ENCODE results near the gene CLDN10. TPM values are rescaled to one million over a fixed set of nuclear protein-coding genes. Genes with fewer than 3 reads are reported as not detected.

The CLDN10 gene
- total RNA-seq, 1 experiment from 2014 or later: not detected

GRCh38 chr13:95505986-95506385, 46.5 kb upstream of the CLDN10 start:
- H3K4me1 ChIP-seq (ENCODE audit: insufficient read depth, low read length, poor library complexity, severe bottlenecking): no peaks in the 10 kb centered on the region
- BruUV-seq (replicated peaks): no TSS peak
- DNase-seq (ENCODE audit: low spot score): no peak
- intact Hi-C loops (cut with micrococcal nuclease; ENCODE audit: unreplicated experiment): no loop called here
- no peak overlapping the region for H3K4me3 ChIP-seq (ENCODE audit: low read depth, low read length, poor library complexity, severe bottlenecking)
- H3K27ac ChIP-seq (ENCODE audit: low read depth, low read length, poor library complexity, severe bottlenecking): no peak overlapping the region
- TF ChIP-seq EZH2 (IDR thresholded peaks at IDR 0.05; ENCODE audit: borderline replicate concordance, low read depth, low read length, poor library complexity, severe bottlenecking): no peak
- no peak for TF ChIP-seq CTCF (conservative IDR thresholded peaks at IDR 0.05; ENCODE audit: low read depth, low read length)
- POLR2A ChIA-PET (ENCODE audit: low non-redundant PET): no interaction called here
- no peaks in the 10 kb centered on the region for H3K36me3 ChIP-seq (ENCODE audit: insufficient read depth, low read length, poor library complexity, severe bottlenecking)
- H3K27me3 ChIP-seq (replicated peaks; ENCODE audit: insufficient read depth, low read depth, low read length, poor library complexity): no peaks in the 10 kb centered on the region
- CTCF ChIA-PET: no interaction called here
- H3K9me3 ChIP-seq (ENCODE audit: low read depth, low read length, poor library complexity, severe bottlenecking): no peaks in the 10 kb centered on the region

GRCh38 chr13:95507991-95508390, 44.5 kb upstream of the CLDN10 start:
- H3K27me3 ChIP-seq (replicated peaks; ENCODE audit: insufficient read depth, low read depth, low read length, poor library complexity): no peaks in the 10 kb centered on the region
- no TSS peak for BruUV-seq (replicated peaks)
- ChIA-PET POLR2A (ENCODE audit: low non-redundant PET) (no interaction called here), CTCF (no interaction called here)
- TF ChIP-seq CTCF (conservative IDR thresholded peaks at IDR 0.05; ENCODE audit: low read depth, low read length): no peak
- no peak for TF ChIP-seq EZH2 (IDR thresholded peaks at IDR 0.05; ENCODE audit: borderline replicate concordance, low read depth, low read length, poor library complexity, severe bottlenecking)
- H3K9me3 ChIP-seq (ENCODE audit: low read depth, low read length, poor library complexity, severe bottlenecking): no peaks in the 10 kb centered on the region
- DNase-seq (ENCODE audit: low spot score): no peak
- intact Hi-C loops (cut with micrococcal nuclease; ENCODE audit: unreplicated experiment): no loop called here
- no peaks in the 10 kb centered on the region for H3K36me3 ChIP-seq (ENCODE audit: insufficient read depth, low read length, poor library complexity, severe bottlenecking)
- H3K4me3 ChIP-seq (ENCODE audit: low read depth, low read length, poor library complexity, severe bottlenecking): no peak overlapping the region
- no peaks in the 10 kb centered on the region for H3K4me1 ChIP-seq (ENCODE audit: insufficient read depth, low read length, poor library complexity, severe bottlenecking)
- no peak overlapping the region for H3K27ac ChIP-seq (ENCODE audit: low read depth, low read length, poor library complexity, severe bottlenecking)

GRCh38 chr13:95508996-95509395, 43.5 kb upstream of the CLDN10 start:
- Histone ChIP-seq H3K4me3 (ENCODE audit: low read depth, low read length, poor library complexity, severe bottlenecking) (no peak overlapping the region), H3K27me3 (replicated peaks; ENCODE audit: insufficient read depth, low read depth, low read length, poor library complexity) (no peaks in the 10 kb centered on the region), H3K9me3 (ENCODE audit: low read depth, low read length, poor library complexity, severe bottlenecking) (no peaks in the 10 kb centered on the region), H3K36me3 (ENCODE audit: insufficient read depth, low read length, poor library complexity, severe bottlenecking) (no peaks in the 10 kb centered on the region), H3K27ac (ENCODE audit: low read depth, low read length, poor library complexity, severe bottlenecking) (no peak overlapping the region), H3K4me1 (ENCODE audit: insufficient read depth, low read length, poor library complexity, severe bottlenecking) (no peaks in the 10 kb centered on the region)
- intact Hi-C loops (cut with micrococcal nuclease; ENCODE audit: unreplicated experiment): no loop called here
- ChIA-PET POLR2A (ENCODE audit: low non-redundant PET) (no interaction called here), CTCF (no interaction called here)
- BruUV-seq (replicated peaks): no TSS peak
- no peak for TF ChIP-seq EZH2 (IDR thresholded peaks at IDR 0.05; ENCODE audit: borderline replicate concordance, low read depth, low read length, poor library complexity, severe bottlenecking)
- no peak for DNase-seq (ENCODE audit: low spot score)

- CTCF ChIA-PET: no interaction called here
- peak; percentile 19 for DNase-seq (ENCODE audit: low spot score)
- POLR2A ChIA-PET (ENCODE audit: low non-redundant PET): no interaction called here
- Histone ChIP-seq H3K9me3 (ENCODE audit: low read depth, low read length, poor library complexity, severe bottlenecking) (no peaks in the 10 kb centered on the region), H3K4me3 (ENCODE audit: low read depth, low read length, poor library complexity, severe bottlenecking) (no peak overlapping the region), H3K4me1 (ENCODE audit: insufficient read depth, low read length, poor library complexity, severe bottlenecking) (no peaks in the 10 kb centered on the region), H3K27me3 (replicated peaks; ENCODE audit: insufficient read depth, low read depth, low read length, poor library complexity) (no peaks in the 10 kb centered on the region), H3K27ac (ENCODE audit: low read depth, low read length, poor library complexity, severe bottlenecking) (no peak overlapping the region), H3K36me3 (ENCODE audit: insufficient read depth, low read length, poor library complexity, severe bottlenecking) (no peaks in the 10 kb centered on the region)
- BruUV-seq (replicated peaks): no TSS peak
- intact Hi-C loops (cut with micrococcal nuclease; ENCODE audit: unreplicated experiment): no loop called here
- TF ChIP-seq EZH2 (IDR thresholded peaks at IDR 0.05; ENCODE audit: borderline replicate concordance, low read depth, low read length, poor library complexity, severe bottlenecking) (no peak), CTCF (conservative IDR thresholded peaks at IDR 0.05; ENCODE audit: low read depth, low read length) (no peak)
These were observed 42.8 kb upstream of the CLDN10 start for GRCh38 chr13:95509521-95510310.
